GM10847 (cell line): ENCODE results near the gene EFCAB11.

Experiments used
- POLR2A ChIP-seq: IDR thresholded peaks from 2 replicates; pipeline ENCODE4 v1.6.1; 2011; ENCODE audit not compliant: insufficient read length; ENCODE audit errors: extremely low read depth

Gene EFCAB11

GRCh38 chr14:89826596-89826995 is 127.9 kb downstream of the EFCAB11 start:
- no peak for TF ChIP-seq POLR2A

- no peak for TF ChIP-seq POLR2A
Observed at GRCh38 chr14:89823743-89824142, 130.8 kb downstream of the EFCAB11 start.

GRCh38 chr14:89814126-89814525 is 140.4 kb downstream of the EFCAB11 start:
- TF ChIP-seq POLR2A: no peak

- TF ChIP-seq POLR2A: no peak
Observed at GRCh38 chr14:89813617-89814031, 140.9 kb downstream of the EFCAB11 start.

GRCh38 chr14:89811954-89812575 is 142.5 kb downstream of the EFCAB11 start:
- no peak for TF ChIP-seq POLR2A

- TF ChIP-seq POLR2A: no peak
Observed at GRCh38 chr14:89810101-89810500, 144.4 kb downstream of the EFCAB11 start.

- no peak for TF ChIP-seq POLR2A
Observed at GRCh38 chr14:89807892-89808291, 146.6 kb downstream of the EFCAB11 start.

- TF ChIP-seq POLR2A: no peak
Observed at GRCh38 chr14:89807151-89807550, 147.4 kb downstream of the EFCAB11 start.

- TF ChIP-seq POLR2A: no peak
Observed at GRCh38 chr14:89806451-89806850, 148.1 kb downstream of the EFCAB11 start.

- no peak for TF ChIP-seq POLR2A
Observed at GRCh38 chr14:89805501-89805900, 149.0 kb downstream of the EFCAB11 start.

GRCh38 chr14:89803542-89803941 is 151.0 kb downstream of the EFCAB11 start:
- TF ChIP-seq POLR2A: no peak

- TF ChIP-seq POLR2A: no peak
Observed at GRCh38 chr14:89801136-89801535, 153.4 kb downstream of the EFCAB11 start.

GRCh38 chr14:89798212-89798773 is 156.2 kb downstream of the EFCAB11 start:
- TF ChIP-seq POLR2A: no peak

GRCh38 chr14:89797148-89797547 is 157.4 kb downstream of the EFCAB11 start:
- no peak for TF ChIP-seq POLR2A

GRCh38 chr14:89794096-89794495 is 160.4 kb downstream of the EFCAB11 start:
- TF ChIP-seq POLR2A: no peak

- no peak for TF ChIP-seq POLR2A
Observed at GRCh38 chr14:89793367-89793716, 161.2 kb downstream of the EFCAB11 start.
